Left colon (tissue), 2 donors: ENCODE results near the gene SPATA24. TPM values are rescaled to one million over a fixed set of nuclear protein-coding genes. Genes with fewer than 3 reads are reported as not detected.
A peak's percentile ranks its signal among the peaks of the same experiment; 100 is the strongest.
"Not testable (repeated sequence)": the region's sequence is repeated elsewhere in the genome, so short reads cannot be mapped to it uniquely, and the experiment has no call there.

Experiments used
- ATAC-seq: fragments of 200-7000 bp; cut with Tn5 transposase; one replicate; pipeline ENCODE4 v1.9.1; 2020; ENCODE audit warnings: mild to moderate bottlenecking, moderate library complexity
- DNase-seq, 2 donors: peaks; one replicate each; pipeline ENCODE4 v3.0.0-alpha.2; 2020
- intact Hi-C, 2 donors: fragments of 100-400 bp; cut with DNase I in 1 of 2; cut with micrococcal nuclease in 1 of 2; formaldehyde crosslinking; loops; one replicate each; pipeline versions ENCODE4 v1.11.2 to v1.14.0; 2022; cut with DNase I, micrococcal nuclease
- long read RNA-seq: library from polyadenylated mRNA; unstranded; transcript quantifications from one replicate; pipeline ENCODE4 v2.0.0, GENCODE V29; 2021
- total RNA-seq, 2 donors: library from RNA; stranded (reverse); fragmentation: NEBNext Ultra II Directional; extraction: Animal tissue kit (Norgen Biotek cat#: 25700); gene quantifications; one replicate each; pipeline ENCODE4 v1.2.1, GENCODE V29; 2021
- donor health status: DM: no; HTN: no; CAD: no.
- donor health status: DM: yes; HTN: yes; CAD: no.

SPATA24 gene
- 1 to 10 TPM; 3.6 to 3.8 TPM for total RNA-seq
- long read RNA-seq, partial matches to known transcripts, result 0 of 3 reads
- long read RNA-seq, other reads (novel, unspliced or antisense), result 1 of 3 reads

GRCh38 chr5:139403787-139404483, at the start of gene SPATA24:
Gene SPATA24 (minus strand): TSS chr5:139404089. CDS start chr5:139404060, 29 bp downstream.
- ATAC-seq, result peak; percentile 88
- DNase-seq, result peak; percentile 97 to 98
- intact Hi-C loops, result no loop called here

- ATAC-seq (no peak), DNase-seq (no peak)
- intact Hi-C loops, result no loop called here
Observed at GRCh38 chr5:139451878-139452660, 48.2 kb upstream of the SPATA24 start.

GRCh38 chr5:139451176-139451575, 47.3 kb upstream of the SPATA24 start:
- no peak for DNase-seq
- ATAC-seq, result no peak
- intact Hi-C loops, result no loop called here

- no peak for DNase-seq
- no peak for ATAC-seq
- intact Hi-C loops, result no loop called here
Observed at GRCh38 chr5:139446956-139447779, 43.3 kb upstream of the SPATA24 start.

- intact Hi-C loops, result no loop called here
- ATAC-seq, result no peak
- no peak for DNase-seq
Observed at GRCh38 chr5:139445325-139446170, 41.7 kb upstream of the SPATA24 start.

GRCh38 chr5:139443831-139444453, 40.1 kb upstream of the SPATA24 start:
- DNase-seq (no peak), ATAC-seq (no peak)
- intact Hi-C loops, result no loop called here

GRCh38 chr5:139440416-139440815, 36.5 kb upstream of the SPATA24 start:
- DNase-seq, ATAC-seq, intact Hi-C loops: not testable (repeated sequence)

- peak; percentile 92 to 96 for DNase-seq
- ATAC-seq, result peak; percentile 98
- intact Hi-C loops, result no loop called here
Observed at GRCh38 chr5:139439013-139439903, 35.4 kb upstream of the SPATA24 start, which contains the start of gene DNAJC18. Gene DNAJC18 (minus strand): TSS chr5:139439525. CDS start chr5:139439445, 80 bp downstream.

- DNase-seq (no peak), ATAC-seq (no peak)
- intact Hi-C loops, result no loop called here
Observed at GRCh38 chr5:139438707-139439012, 34.8 kb upstream of the SPATA24 start.

GRCh38 chr5:139435676-139436075, 31.8 kb upstream of the SPATA24 start:
- DNase-seq (no peak), ATAC-seq (no peak)
- intact Hi-C loops, result no loop called here

GRCh38 chr5:139431706-139432105, 27.8 kb upstream of the SPATA24 start:
- intact Hi-C loops, result no loop called here
- DNase-seq (no peak), ATAC-seq (no peak)

- DNase-seq (no peak), ATAC-seq (no peak)
- intact Hi-C loops, result no loop called here
Observed at GRCh38 chr5:139430015-139430414, 26.1 kb upstream of the SPATA24 start.

GRCh38 chr5:139426203-139426885, 22.5 kb upstream of the SPATA24 start:
- intact Hi-C loops, result no loop called here
- DNase-seq (no peak), ATAC-seq (no peak)

- ATAC-seq (no peak), DNase-seq (no peak)
- intact Hi-C loops, result no loop called here
Observed at GRCh38 chr5:139425497-139425896, 21.6 kb upstream of the SPATA24 start.

- ATAC-seq (peak; percentile 40), DNase-seq (no peak)
- intact Hi-C loops, result loop anchor here in 1 of 2 donors (5.0 kb wide), 1 partner anchor 90 kb away; no protein-coding TSS in a partner anchor
Observed at GRCh38 chr5:139422307-139422893, 18.5 kb upstream of the SPATA24 start.
